GM21526 (cell line): ENCODE data around the gene SLC9B1.
"Not testable (repeated sequence)": the region's sequence is repeated elsewhere in the genome, so short reads cannot be mapped to it uniquely, and the experiment has no call there.

Experiments used
- ATAC-seq: cut with Tn5 transposase; IDR thresholded peaks from one replicate; pipeline ENCODE4 v1.9.1; 2021; ENCODE audit warnings: moderate library complexity; ENCODE audit not compliant: unreplicated experiment, low FRiP score

Gene SLC9B1

GRCh38 chr4:102881343-102881742 lies 138.2 kb downstream of the SLC9B1 start:
- no peak for ATAC-seq

GRCh38 chr4:102878901-102879300 lies 140.6 kb downstream of the SLC9B1 start:
- ATAC-seq: no peak

- not testable (repeated sequence) for ATAC-seq
Measured at GRCh38 chr4:102878349-102878748, 141.2 kb downstream of the SLC9B1 start.

- ATAC-seq: not testable (repeated sequence)
Measured at GRCh38 chr4:102877477-102878106, 141.9 kb downstream of the SLC9B1 start.

GRCh38 chr4:102871772-102872171 lies 147.7 kb downstream of the SLC9B1 start:
- ATAC-seq: no peak

- ATAC-seq: peak; percentile 38
Measured at GRCh38 chr4:102869569-102870197, 149.8 kb downstream of the SLC9B1 start.

- ATAC-seq: peak; percentile 88
Measured at GRCh38 chr4:102868781-102869568, 150.5 kb downstream of the SLC9B1 start, which contains the start of gene CISD2. CISD2 (plus strand) TSS chr4:102868992; CDS start chr4:102869085, 93 bp downstream.

GRCh38 chr4:102868153-102868780 lies 151.2 kb downstream of the SLC9B1 start:
- ATAC-seq: no peak

GRCh38 chr4:102867278-102868152 lies 152.0 kb downstream of the SLC9B1 start:
- no peak for ATAC-seq

- ATAC-seq: not testable (repeated sequence)
Measured at GRCh38 chr4:102865327-102865726, 154.2 kb downstream of the SLC9B1 start.

- no peak for ATAC-seq
Measured at GRCh38 chr4:102862747-102863146, 156.8 kb downstream of the SLC9B1 start.

GRCh38 chr4:102862016-102862415 lies 157.5 kb downstream of the SLC9B1 start:
- ATAC-seq: no peak

- no peak for ATAC-seq
Measured at GRCh38 chr4:102860611-102861324, 158.7 kb downstream of the SLC9B1 start.

- no peak for ATAC-seq
Measured at GRCh38 chr4:102858828-102859464, 160.6 kb downstream of the SLC9B1 start.
